Measurements from ENCODE around the gene CHAD. TPM values are rescaled to one million over a fixed set of nuclear protein-coding genes. Genes with fewer than 3 reads are reported as not detected.

Gene CHAD
- total and polyA plus RNA-seq, 2 of the 4 experiments (the other 2 are of a cell fraction): 0.03 TPM; not detected in 1

DNA sequence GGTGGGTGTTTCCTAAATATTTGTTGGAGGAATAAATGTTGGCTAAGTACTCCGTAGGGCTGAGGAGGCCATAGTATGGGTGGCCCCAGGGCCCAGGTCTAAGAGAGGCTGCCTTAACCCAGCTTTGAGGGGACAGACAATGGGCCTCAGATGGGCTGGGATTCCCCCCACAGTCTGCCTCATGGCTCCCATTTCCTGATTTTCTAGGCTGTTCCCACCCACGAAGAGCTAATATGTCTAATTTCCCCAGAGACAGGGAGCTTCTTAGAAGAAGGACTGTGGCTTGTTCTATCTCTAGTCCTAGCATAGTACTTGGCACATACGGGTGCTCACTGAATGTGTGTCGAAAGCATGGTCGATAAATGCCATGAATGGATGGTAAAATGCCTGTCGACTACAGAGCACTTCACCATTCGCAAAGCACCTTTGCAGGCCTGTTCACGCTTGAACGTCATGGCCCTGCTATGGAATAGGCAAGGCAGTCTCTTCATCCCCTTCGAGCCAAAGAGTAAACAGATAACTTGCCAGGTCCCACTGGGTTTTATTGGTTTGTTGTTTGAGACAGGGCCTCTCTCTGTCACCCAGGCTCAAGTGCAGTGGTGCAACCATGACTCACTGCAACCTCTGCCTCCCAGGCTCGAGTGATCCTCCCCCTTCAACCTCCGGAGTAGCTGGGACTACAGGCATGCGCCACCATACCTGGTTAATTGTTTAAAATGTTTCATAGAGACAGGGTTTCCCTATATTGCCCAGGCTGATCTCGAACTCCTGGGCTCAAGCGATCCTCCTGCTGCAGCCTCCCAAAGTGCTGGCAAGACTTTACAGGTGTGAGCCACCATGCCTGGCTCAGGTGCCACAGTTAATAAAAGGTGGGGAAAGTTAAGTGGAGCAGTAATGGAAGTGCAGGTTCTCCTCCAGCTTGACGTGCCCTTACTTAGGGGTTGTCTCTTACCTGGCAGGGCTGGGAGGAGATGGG, 9.7 kb downstream of the CHAD start:
- DNase-seq (peak; percentile 18), ATAC-seq (ENCODE audit: low read depth) (peak; percentile 56; the same call in 1 of the 2 replicates)
- Histone ChIP-seq H2AK9ac (replicated peaks; ENCODE audit: low read depth, low read length, poor library complexity) (peak overlapping the region; percentile 36), H3K56ac (ENCODE audit: extremely low read depth, insufficient read depth, low read length) (no peak overlapping the region), H3K9ac (ENCODE audit: low read depth, low read length) (no peak overlapping the region), H3K27ac (ENCODE audit: insufficient read depth, low read length) (no peak overlapping the region), H3K36me3 (ENCODE audit: control insufficient read depth, insufficient read depth, low read length) (peaks cover 3% of the 10 kb centered on the region; the same call in 1 of the 2 replicates), H3K9me3 (ENCODE audit: control insufficient read depth, insufficient read depth, low read length) (no peaks in the 10 kb centered on the region), H2BK5ac (ENCODE audit: low read depth, low read length, poor library complexity, severe bottlenecking) (no peak overlapping the region), H3K79me1 (ENCODE audit: low read depth in 1 of 2, low read length in 2 of 2) (no peaks in the 10 kb centered on the region; a peak in 1 of 4 replicates), H2AFZ (replicated peaks; ENCODE audit: low read length, poor library complexity) (no peak overlapping the region), H2AK5ac (ENCODE audit: low read depth, low read length) (no peak overlapping the region), H2BK120ac (ENCODE audit: low read depth, low read length) (no peak overlapping the region), H4K91ac (ENCODE audit: insufficient read depth, low read depth, low read length) (no peak overlapping the region), H4K8ac (ENCODE audit: low read depth in 2 of 2, low read length in 2 of 2) (no peak overlapping the region), H4K5ac (ENCODE audit: low read depth, low read length) (no peak overlapping the region), H3K4me1 (ENCODE audit: control insufficient read depth, insufficient read depth, low read length) (no peaks in the 10 kb centered on the region), H4K20me1 (ENCODE audit: insufficient read depth, low read length) (peaks cover 4% of the 10 kb centered on the region; the same call in 1 of the 2 replicates), H3K27me3 (ENCODE audit: control insufficient read depth, insufficient read depth, low read length) (no peaks in the 10 kb centered on the region), H3K9me1 (ENCODE audit: insufficient read depth, low read length) (0 out of 2 replicates have a peak, but pooled peaks cover 6% of the 10 kb centered on the region), H3K4ac (ENCODE audit: low read depth, low read length) (no peak overlapping the region), H2BK20ac (ENCODE audit: low read depth, low read length) (no peak overlapping the region), H3K4me2 (ENCODE audit: low read depth, low read length) (no peak overlapping the region), H3K18ac (ENCODE audit: low read depth, low read length) (no peak overlapping the region), H3K4me3 (ENCODE audit: insufficient read depth, low read depth, low read length) (no peak overlapping the region), H3K14ac (replicated peaks; ENCODE audit: low read depth, low read length) (0 out of 2 replicates have a peak overlapping the region, but pooled peaks have one; percentile 28), H2BK15ac (ENCODE audit: low read depth, low read length) (no peak overlapping the region), H3K23ac (ENCODE audit: low read depth, low read length) (no peak overlapping the region; the same call in 1 of the 2 replicates)
- in situ Hi-C loops (cut with MboI; ENCODE audit: low sequenced_read_pairs) (no loop called here), intact Hi-C loops (cut with micrococcal nuclease) (no loop called here), dilution Hi-C loops (cut with HindIII; ENCODE audit: low sequenced_read_pairs, unreplicated experiment) (no loop called here)
- 93% methylated on average over 8 of the region's 16 CpGs; no CpG with 5 or more reads in 1 of the 2 experiments for WGBS, 2 experiments (ENCODE audit: extremely low coverage in 2 of 2, insufficient read length in 1 of 2)
- POLR2A ChIA-PET (ENCODE audit: unreplicated experiment): no interaction called here
- CTCF ChIA-PET: no interaction called here
- TF ChIP-seq MXI1 (IDR thresholded peaks at IDR 0.05; ENCODE audit: borderline replicate concordance, low read depth, low read length) (no peak), RAD21 (IDR thresholded peaks at IDR 0.05; ENCODE audit: low read length) (no peak), FOS (IDR thresholded peaks at IDR 0.05; ENCODE audit: low read depth, low read length) (no peak), CEBPB (IDR thresholded peaks at IDR 0.05; ENCODE audit: low read depth, low read length) (peak; percentile 50; the same call in 1 of the 2 replicates), POLR2A (IDR thresholded peaks at IDR 0.05; ENCODE audit: low read depth, low read length) (no peak)
- TF ChIP-seq, protein P1, sequence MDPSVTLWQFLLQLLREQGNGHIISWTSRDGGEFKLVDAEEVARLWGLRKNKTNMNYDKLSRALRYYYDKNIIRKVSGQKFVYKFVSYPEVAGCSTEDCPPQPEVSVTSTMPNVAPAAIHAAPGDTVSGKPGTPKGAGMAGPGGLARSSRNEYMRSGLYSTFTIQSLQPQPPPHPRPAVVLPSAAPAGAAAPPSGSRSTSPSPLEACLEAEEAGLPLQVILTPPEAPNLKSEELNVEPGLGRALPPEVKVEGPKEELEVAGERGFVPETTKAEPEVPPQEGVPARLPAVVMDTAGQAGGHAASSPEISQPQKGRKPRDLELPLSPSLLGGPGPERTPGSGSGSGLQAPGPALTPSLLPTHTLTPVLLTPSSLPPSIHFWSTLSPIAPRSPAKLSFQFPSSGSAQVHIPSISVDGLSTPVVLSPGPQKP (IDR thresholded peaks at IDR 0.05; ENCODE audit: borderline replicate concordance, low read depth, low read length): no peak
- BruUV-seq (replicated peaks): no TSS peak
